Upper lobe of right lung (tissue), 1 donor: ENCODE measurements around the gene TRIM65. TPM values are rescaled to one million over a fixed set of nuclear protein-coding genes. Genes with fewer than 3 reads are reported as not detected.

ENCODE experiments used
- ATAC-seq: fragments of 200-7000 bp; cut with Tn5 transposase; one replicate; pipeline ENCODE4 v1.9.1; 2020; ENCODE audit warnings: mild to moderate bottlenecking, moderate library complexity
- DNase-seq: peaks from one replicate; pipeline ENCODE4 v3.0.0-alpha.2; 2020
- H3K27ac ChIP-seq: fragments of 200-600 bp; one replicate; pipeline ENCODE4 v1.8.0; 2022
- H3K27me3 ChIP-seq: fragments of 200-600 bp; one replicate; pipeline ENCODE4 v1.8.0; 2022; ENCODE audit warnings: mild to moderate bottlenecking
- H3K36me3 ChIP-seq: fragments of 200-600 bp; one replicate; pipeline ENCODE4 v1.8.0; 2022
- H3K4me1 ChIP-seq: fragments of 200-600 bp; one replicate; pipeline ENCODE4 v1.8.0; 2022
- H3K4me3 ChIP-seq: fragments of 200-600 bp; one replicate; pipeline ENCODE4 v1.8.0; 2022; ENCODE audit warnings: mild to moderate bottlenecking
- H3K9me3 ChIP-seq: fragments of 200-600 bp; one replicate; pipeline ENCODE4 v1.8.0; 2022
- intact Hi-C: fragments of 100-400 bp; cut with DNase I; formaldehyde crosslinking; loops from one replicate; pipeline ENCODE4 v1.11.0; 2022
- total RNA-seq: library from RNA; stranded (reverse); fragmentation: NEBNext Ultra II Directional; extraction: Animal tissue kit (Norgen Biotek cat#: 25700); gene quantifications from one replicate; pipeline ENCODE4 v1.2.1, GENCODE V29; 2021
- TF ChIP-seq, protein P1 (sequence below): fragments of 200-600 bp; IDR thresholded peaks from one replicate; pipeline ENCODE4 v1.8.0; 2022; ENCODE audit warnings: antibody characterized with exemption
- donor health status: DM: no; HTN: yes; CAD: no; lungs with severe emphysema.

Gene TRIM65
- total RNA-seq, 1 donor from 2014 or later: 28.7 TPM

DNA sequence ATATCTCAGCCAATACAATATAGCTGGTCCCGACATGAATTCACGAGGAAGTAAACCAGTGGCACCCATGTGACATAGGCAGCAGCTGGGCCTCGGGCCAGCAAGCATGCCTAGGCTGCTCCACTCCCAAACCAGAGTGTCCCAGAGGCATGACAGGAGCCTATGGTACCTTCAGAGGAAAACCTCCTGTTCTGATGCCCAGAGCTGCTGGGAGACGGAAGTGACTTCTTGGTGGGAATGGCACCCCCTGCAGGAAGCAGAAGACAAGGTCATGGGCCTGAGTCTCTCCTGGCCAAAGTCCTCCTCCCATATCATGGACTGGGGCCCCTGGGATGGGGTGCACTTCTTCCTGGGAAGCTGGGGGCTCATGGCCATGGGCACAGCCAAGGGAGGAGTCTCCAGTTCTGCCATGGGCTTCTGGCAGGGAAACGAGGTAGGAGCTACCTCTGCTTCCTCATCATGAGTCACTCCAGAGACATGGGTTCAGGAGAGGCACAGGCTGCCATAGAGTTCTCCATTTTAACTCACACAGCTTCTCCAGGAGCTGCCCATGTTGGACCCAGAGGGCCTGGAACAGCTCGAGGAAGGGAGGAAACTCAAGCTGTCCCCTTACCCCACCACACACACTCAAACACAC, 30.7 kb upstream of the TRIM65 start:
- Histone ChIP-seq H3K4me1 (no peaks in the 10 kb centered on the region), H3K9me3 (no peaks in the 10 kb centered on the region), H3K4me3 (no peak overlapping the region), H3K27me3 (no peaks in the 10 kb centered on the region), H3K36me3 (no peaks in the 10 kb centered on the region), H3K27ac (no peak overlapping the region)
- ATAC-seq: peak; percentile 90
- TF ChIP-seq, protein P1, sequence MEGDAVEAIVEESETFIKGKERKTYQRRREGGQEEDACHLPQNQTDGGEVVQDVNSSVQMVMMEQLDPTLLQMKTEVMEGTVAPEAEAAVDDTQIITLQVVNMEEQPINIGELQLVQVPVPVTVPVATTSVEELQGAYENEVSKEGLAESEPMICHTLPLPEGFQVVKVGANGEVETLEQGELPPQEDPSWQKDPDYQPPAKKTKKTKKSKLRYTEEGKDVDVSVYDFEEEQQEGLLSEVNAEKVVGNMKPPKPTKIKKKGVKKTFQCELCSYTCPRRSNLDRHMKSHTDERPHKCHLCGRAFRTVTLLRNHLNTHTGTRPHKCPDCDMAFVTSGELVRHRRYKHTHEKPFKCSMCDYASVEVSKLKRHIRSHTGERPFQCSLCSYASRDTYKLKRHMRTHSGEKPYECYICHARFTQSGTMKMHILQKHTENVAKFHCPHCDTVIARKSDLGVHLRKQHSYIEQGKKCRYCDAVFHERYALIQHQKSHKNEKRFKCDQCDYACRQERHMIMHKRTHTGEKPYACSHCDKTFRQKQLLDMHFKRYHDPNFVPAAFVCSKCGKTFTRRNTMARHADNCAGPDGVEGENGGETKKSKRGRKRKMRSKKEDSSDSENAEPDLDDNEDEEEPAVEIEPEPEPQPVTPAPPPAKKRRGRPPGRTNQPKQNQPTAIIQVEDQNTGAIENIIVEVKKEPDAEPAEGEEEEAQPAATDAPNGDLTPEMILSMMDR: peak; percentile 43
- no peak for DNase-seq
- intact Hi-C loops: no loop called here

DNA sequence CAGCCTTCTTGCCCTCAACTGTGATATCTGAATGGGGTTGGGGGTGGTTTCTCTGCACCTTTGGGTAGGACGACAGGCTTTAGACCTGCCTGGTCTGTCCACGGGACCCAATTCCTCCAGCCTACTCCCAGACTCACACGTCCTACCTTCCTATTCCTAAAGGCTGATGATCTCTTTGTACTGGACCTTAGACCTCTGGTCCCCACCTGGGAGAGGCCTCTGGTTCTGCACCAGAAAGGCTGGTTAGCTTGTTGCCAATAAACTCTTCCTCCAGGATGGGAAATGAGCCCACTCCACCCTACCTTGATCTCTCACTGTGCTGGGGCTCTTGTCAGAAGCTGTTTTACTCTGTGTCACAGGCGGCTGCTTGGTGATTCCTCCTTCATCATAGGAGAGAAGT, 29.7 kb upstream of the TRIM65 start:
- no peaks in the 10 kb centered on the region for H3K4me1 ChIP-seq
- no peaks in the 10 kb centered on the region for H3K27me3 ChIP-seq
- no peaks in the 10 kb centered on the region for H3K9me3 ChIP-seq
- H3K36me3 ChIP-seq: no peaks in the 10 kb centered on the region
- DNase-seq (no peak), ATAC-seq (no peak)
- intact Hi-C loops: no loop called here
- H3K4me3 ChIP-seq: no peak overlapping the region
- TF ChIP-seq, protein P1: no peak
- no peak overlapping the region for H3K27ac ChIP-seq

DNA sequence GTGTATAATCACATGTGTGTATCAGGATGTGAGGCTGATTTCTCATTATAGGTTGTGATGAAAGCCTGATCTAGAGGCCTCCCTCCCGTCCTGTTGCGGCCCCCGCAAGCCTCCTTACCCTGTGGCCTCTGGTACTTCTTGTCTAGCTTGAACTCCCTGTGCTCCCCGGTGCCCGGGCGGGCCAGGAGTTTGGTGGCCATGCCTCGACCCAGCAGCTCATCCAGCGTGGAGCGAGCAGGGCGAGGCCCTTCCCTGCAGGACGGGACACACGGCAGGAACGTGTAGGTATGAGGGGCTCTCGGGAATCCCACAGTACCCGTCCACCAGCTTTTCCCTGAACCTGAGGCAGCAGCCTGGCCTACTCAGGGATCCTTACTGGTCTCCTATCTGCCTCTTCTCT, 29.2 kb upstream of the TRIM65 start:
- Histone ChIP-seq H3K9me3 (no peaks in the 10 kb centered on the region), H3K27ac (no peak overlapping the region), H3K36me3 (no peaks in the 10 kb centered on the region), H3K27me3 (no peaks in the 10 kb centered on the region), H3K4me3 (no peak overlapping the region), H3K4me1 (no peaks in the 10 kb centered on the region)
- intact Hi-C loops: no loop called here
- DNase-seq: no peak
- TF ChIP-seq, protein P1: no peak
- ATAC-seq: no peak

DNA sequence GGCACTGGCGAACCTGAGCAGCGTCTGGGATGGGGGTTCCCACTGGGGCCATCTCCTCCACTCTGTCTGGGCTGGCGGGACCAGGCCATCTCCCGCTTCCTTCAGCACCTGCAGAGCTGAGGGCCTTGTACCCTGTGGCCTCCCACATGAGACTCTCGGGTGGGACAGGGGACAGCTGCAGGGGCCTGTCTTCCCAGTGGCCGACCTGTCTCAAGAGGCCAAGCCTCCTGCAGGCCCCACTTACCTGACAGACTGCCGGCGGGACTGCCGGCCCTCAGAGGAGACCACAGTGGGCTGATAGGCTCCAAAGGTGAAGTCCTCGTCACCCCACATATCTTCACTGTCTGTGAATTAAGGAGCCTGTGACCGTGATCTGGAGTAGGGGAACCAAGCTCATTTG, 28.4 kb upstream of the TRIM65 start:
- no peak overlapping the region for H3K27ac ChIP-seq
- TF ChIP-seq, protein P1: no peak
- no peak for DNase-seq
- no peak for ATAC-seq
- no peaks in the 10 kb centered on the region for H3K4me1 ChIP-seq
- H3K4me3 ChIP-seq: no peak overlapping the region
- H3K27me3 ChIP-seq: no peaks in the 10 kb centered on the region
- no peaks in the 10 kb centered on the region for H3K9me3 ChIP-seq
- no peaks in the 10 kb centered on the region for H3K36me3 ChIP-seq
- intact Hi-C loops: no loop called here

DNA sequence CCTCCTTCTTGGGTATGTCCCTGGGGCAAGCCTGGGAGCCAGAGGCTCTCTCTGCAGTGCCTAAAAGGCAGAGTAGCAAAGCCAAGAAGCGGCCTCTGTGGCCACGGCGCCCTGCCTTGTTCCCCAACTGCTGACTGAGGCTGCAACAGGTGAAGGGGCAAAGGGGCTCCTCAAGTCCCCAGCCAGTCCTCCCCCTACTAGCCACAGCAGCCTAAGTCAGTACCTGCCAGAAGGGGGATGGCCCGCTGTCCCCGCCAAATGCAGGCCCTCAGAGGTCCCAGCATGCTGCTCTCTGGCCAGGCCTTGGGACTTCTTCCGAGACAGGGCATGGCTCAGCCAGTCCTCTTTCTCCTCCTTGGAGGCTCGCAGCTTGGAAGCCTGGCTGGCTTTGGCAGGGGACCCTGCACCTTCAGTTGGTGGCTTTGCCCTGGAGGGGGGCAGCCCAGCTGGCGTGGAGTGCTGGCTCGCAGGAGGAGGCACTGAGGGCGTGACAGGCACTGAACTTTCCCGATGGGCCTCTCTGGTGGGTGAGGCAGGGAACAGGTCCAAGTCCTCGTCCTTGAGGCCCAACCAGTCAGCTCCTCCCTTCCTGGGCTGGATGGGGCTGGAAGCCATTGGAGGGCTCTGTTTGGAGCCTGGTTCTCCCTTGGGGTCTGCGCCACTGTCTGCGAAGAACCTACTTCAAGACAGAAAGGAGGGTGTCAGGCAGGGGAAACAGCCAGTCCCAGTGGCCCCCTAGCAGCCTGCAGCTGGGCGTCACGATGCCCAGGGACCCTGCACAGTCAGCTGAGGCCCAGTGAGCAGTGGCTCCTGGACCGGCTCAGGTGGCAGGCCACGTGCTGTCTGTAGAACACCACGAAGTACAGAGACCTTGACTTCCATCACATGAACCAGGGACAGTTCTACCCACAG, 26.5 kb upstream of the TRIM65 start:
- no peaks in the 10 kb centered on the region for H3K27me3 ChIP-seq
- no peaks in the 10 kb centered on the region for H3K36me3 ChIP-seq
- no peak overlapping the region for H3K4me3 ChIP-seq
- H3K4me1 ChIP-seq: no peaks in the 10 kb centered on the region
- H3K27ac ChIP-seq: no peak overlapping the region
- no peak for DNase-seq
- intact Hi-C loops: no loop called here
- TF ChIP-seq, protein P1: no peak
- no peaks in the 10 kb centered on the region for H3K9me3 ChIP-seq
- ATAC-seq: no peak
